ENCODE measurements around the gene PPP1R26. TPM values are rescaled to one million over a fixed set of nuclear protein-coding genes. Genes with fewer than 3 reads are reported as not detected.
"Not testable (repeated sequence)": the region's sequence is repeated elsewhere in the genome, so short reads cannot be mapped to it uniquely, and the experiment has no call there.

Gene PPP1R26
- total RNA-seq, 2 experiments from 2014 or later: 3.5 to 4.9 TPM

DNA sequence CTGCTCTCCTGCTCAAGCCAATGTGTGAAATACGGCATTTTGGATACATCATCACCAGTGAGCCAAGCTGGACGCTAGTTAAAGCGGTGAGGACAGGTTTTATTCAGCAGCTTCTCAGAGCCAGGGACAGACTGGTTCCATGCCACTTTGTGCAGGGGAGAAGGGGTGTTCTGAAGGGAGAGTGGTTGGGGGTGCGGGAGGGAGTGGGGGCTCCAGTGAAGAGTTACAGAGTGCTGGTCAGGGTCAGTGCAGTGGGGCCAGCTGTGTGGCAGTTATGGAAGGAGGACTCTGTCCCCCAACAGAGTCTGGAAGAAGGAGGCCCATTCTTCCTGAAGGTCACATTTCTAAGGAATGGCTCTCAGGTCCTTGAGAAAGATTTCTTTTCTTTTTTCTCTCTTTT is 55.2 kb downstream of the PPP1R26 start:
- H3K27ac Mint-ChIP-seq; intact Hi-C loops (cut with micrococcal nuclease); H3K4me3 Mint-ChIP-seq; H3K9me3 Mint-ChIP-seq; H3K36me3 Mint-ChIP-seq; POLR2A ChIA-PET; H3K4me1 Mint-ChIP-seq (ENCODE audit: low read depth): not testable (repeated sequence)
- peak; percentile 4 for DNase-seq
- H3K27me3 Mint-ChIP-seq: peaks cover 21% of the 10 kb centered on the region
- CTCF ChIA-PET: interaction anchor here (0.6 kb wide), 1 partner anchor 1691 kb away, joined by 4 read pairs; no protein-coding TSS in a partner anchor

GRCh38 chr9:135535631-135536030 is 56.0 kb downstream of the PPP1R26 start:
- intact Hi-C loops (cut with micrococcal nuclease); H3K9me3 Mint-ChIP-seq; CTCF ChIA-PET; H3K4me1 Mint-ChIP-seq (ENCODE audit: low read depth); H3K36me3 Mint-ChIP-seq; H3K4me3 Mint-ChIP-seq; POLR2A ChIA-PET; H3K27ac Mint-ChIP-seq: not testable (repeated sequence)
- DNase-seq: peak; percentile 3
- H3K27me3 Mint-ChIP-seq: peaks cover 25% of the 10 kb centered on the region

GRCh38 chr9:135536216-135536615 is 56.6 kb downstream of the PPP1R26 start:
- CTCF ChIA-PET: no interaction called here

More at GRCh38 chr9:135536216-135536615, 56.6 kb downstream of the PPP1R26 start:
- Mint-ChIP-seq H3K27me3 (peaks cover 24% of the 10 kb centered on the region), H3K4me1 (ENCODE audit: low read depth) (no peaks in the 10 kb centered on the region), H3K36me3 (no peaks in the 10 kb centered on the region), H3K9me3 (no peaks in the 10 kb centered on the region), H3K4me3 (no peak overlapping the region), H3K27ac (no peak overlapping the region)
- intact Hi-C loops (cut with micrococcal nuclease): no loop called here
- POLR2A ChIA-PET: no interaction called here
- no peak for DNase-seq

Other genes starting within 250 kb of the PPP1R26 start
- gene MRPS2, start 20.9 kb downstream of the PPP1R26 start, total RNA-seq: 10 to 100 TPM; 42.2 to 42.7 TPM
- not detected for gene LCN1, start 41.7 kb downstream of the PPP1R26 start, total RNA-seq
- gene OBP2A, start 66.3 kb downstream of the PPP1R26 start, total RNA-seq: not detected
- gene PAEP, start 82.0 kb downstream of the PPP1R26 start, total RNA-seq: not detected
- gene GLT6D1, start 159.8 kb downstream of the PPP1R26 start, total RNA-seq: not detected
- gene LCN9, start 183.5 kb downstream of the PPP1R26 start, total RNA-seq: not detected
- gene SOHLH1, start 219.7 kb downstream of the PPP1R26 start, total RNA-seq: not detected
- not detected for gene KCNT1, start 222.4 kb downstream of the PPP1R26 start, total RNA-seq